Astrocyte of the spinal cord (primary cell): Measurements from ENCODE around the gene C12orf75.

Experiments used
- DNase-seq: peaks from one replicate; pipeline ENCODE4 v3.0.0; 2011; ENCODE audit warnings: low read depth, low spot score
- H3K4me3 ChIP-seq: 2 replicates; pipeline ENCODE4 v1.5.1; 2011; ENCODE audit warnings: low read depth, mild to moderate bottlenecking, low read length, moderate library complexity
- in situ Hi-C: cut with HindIII; loops from 2 replicates; pipeline ENCODE4 v1.10.0; 2017; ENCODE audit warnings: low sequenced_read_pairs
- TF ChIP-seq, protein P1 (sequence below): IDR thresholded peaks from 2 replicates; pipeline ENCODE4 v1.5.1; 2012; ENCODE audit warnings: low read depth, mild to moderate bottlenecking, low read length, inconsistent platforms

The C12orf75 gene

DNA sequence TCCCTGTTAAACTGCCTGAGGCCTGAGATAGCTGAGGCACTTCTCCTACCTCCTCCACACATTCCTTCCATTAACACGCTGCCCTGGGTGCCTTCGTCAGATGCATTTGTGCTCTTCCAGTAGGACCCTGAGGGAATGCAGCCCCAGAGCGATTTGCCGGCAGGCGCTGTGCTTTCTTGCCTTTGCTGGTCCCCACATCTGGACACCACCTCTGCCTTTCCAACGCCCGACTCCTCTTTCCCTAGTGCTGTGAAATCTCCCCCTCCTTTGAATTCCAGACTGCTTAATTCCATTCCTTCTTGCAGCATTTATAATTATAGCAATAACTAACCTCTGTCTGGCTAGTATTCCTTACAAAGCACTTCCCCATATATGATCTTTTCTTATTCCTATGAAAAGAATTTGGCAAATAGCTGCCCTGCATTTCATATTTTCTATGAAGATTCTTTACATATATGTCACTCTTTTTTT lies 88.4 kb downstream of the C12orf75 start:
- TF ChIP-seq, protein P1, sequence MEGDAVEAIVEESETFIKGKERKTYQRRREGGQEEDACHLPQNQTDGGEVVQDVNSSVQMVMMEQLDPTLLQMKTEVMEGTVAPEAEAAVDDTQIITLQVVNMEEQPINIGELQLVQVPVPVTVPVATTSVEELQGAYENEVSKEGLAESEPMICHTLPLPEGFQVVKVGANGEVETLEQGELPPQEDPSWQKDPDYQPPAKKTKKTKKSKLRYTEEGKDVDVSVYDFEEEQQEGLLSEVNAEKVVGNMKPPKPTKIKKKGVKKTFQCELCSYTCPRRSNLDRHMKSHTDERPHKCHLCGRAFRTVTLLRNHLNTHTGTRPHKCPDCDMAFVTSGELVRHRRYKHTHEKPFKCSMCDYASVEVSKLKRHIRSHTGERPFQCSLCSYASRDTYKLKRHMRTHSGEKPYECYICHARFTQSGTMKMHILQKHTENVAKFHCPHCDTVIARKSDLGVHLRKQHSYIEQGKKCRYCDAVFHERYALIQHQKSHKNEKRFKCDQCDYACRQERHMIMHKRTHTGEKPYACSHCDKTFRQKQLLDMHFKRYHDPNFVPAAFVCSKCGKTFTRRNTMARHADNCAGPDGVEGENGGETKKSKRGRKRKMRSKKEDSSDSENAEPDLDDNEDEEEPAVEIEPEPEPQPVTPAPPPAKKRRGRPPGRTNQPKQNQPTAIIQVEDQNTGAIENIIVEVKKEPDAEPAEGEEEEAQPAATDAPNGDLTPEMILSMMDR, result no peak
- H3K4me3 ChIP-seq, result no peak overlapping the region
- no peak for DNase-seq
- in situ Hi-C loops, result no loop called here

DNA sequence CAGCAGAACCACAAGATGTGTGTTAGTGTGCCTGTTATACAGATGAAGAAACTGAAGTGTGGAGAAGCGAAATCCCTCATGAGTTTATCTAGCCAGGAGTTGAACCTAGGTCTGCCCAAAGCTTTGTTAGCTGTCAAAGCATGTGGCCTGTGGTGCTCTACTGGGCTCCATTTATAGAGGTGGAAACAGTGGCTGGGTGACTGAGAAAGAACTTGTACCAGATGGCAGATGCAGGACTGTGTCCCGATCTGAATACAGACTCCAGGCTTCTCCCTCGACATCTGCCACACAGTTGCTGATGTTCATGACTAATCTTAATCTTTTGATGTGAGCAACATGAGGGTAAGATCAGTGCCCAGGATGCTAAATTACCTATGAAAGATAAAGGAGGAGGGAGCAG lies 89.1 kb downstream of the C12orf75 start:
- DNase-seq, result no peak
- no peak overlapping the region for H3K4me3 ChIP-seq
- TF ChIP-seq, protein P1, result no peak
- in situ Hi-C loops, result no loop called here

DNA sequence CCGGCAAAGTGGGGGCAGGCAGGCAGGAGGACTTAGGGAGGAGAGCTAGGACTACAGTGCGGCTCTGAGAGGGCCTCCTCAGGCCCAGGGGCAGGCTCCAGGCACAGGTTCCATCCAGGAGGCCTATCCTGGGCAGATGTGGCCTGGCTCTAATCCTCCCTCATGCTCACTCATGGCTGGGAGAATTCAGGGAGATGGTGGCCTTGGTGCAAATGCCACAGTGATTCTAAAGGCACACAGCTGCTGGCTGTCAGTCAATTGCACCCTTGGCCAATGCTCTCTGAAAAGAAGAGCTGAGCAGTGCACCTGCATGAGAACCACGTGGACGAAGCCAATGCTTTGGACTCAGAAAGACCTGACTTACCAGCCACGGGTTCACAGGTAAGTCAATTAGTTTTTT lies 89.6 kb downstream of the C12orf75 start:
- no peak overlapping the region for H3K4me3 ChIP-seq
- no peak for DNase-seq
- in situ Hi-C loops, result no loop called here
- TF ChIP-seq, protein P1, result no peak

DNA sequence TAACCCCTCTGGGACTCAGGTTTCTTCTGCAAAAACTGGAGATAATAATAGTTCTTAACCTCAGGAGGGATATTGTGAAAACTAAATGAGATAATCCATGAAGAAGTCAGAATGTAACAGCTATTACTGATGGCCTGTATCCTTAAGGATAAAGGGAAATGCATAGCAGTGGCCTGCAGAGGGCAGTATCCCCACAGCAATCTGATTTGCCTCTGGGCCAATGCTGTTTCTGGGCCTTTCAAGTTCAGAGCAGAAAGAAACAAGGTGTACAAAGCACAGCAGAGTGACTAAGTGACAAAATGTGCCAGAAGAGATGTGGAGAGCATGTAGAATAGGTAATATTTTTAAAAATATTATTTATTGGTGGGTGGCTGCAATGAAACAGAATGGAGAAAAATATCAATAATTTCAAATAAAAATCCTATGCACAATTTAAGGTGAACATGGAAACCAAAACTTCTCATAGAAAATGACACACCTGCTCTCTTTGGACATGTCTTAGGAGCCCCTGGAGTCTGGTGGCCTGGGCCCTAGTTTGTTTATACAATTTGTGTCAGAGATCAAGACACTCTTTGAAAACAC lies 90.3 kb downstream of the C12orf75 start:
- DNase-seq, result peak; percentile 82
- in situ Hi-C loops, result no loop called here
- TF ChIP-seq, protein P1, result peak; percentile 83
- H3K4me3 ChIP-seq, result no peak overlapping the region
